OCI-LY3 (cell line): ENCODE measurements around the gene DNAI1.

Source experiments
- H2AFZ ChIP-seq: fragments of 200-600, 300-600 bp; shearing (Covaris generic); 2 replicates; pipeline ENCODE4 v1.6.0; 2014; ENCODE audit warnings: antibody characterized with exemption, low read depth, low read length
- H3K27ac ChIP-seq: fragments of 200-600, 300-600 bp; sonication (generic); 2 replicates; pipeline ENCODE4 v1.5.1; 2014; ENCODE audit warnings: mild to moderate bottlenecking, low read length, moderate library complexity, mixed read lengths
- H3K27me3 ChIP-seq: fragments of 200-600, 300-600 bp; sonication (generic); 2 replicates; pipeline ENCODE4 v1.6.1; 2014; ENCODE audit warnings: low read depth, low read length, mixed read lengths
- H3K36me3 ChIP-seq: fragments of 200-600, 300-600 bp; sonication (generic); replicated peaks from 2 replicates; pipeline ENCODE3; 2014; ENCODE audit warnings: low read depth, low read length, mixed read lengths
- H3K4me1 ChIP-seq: fragments of 300-600, 200-600 bp; sonication (generic); 2 replicates; pipeline ENCODE4 v1.6.1; 2014; ENCODE audit warnings: low read length, mixed read lengths
- H3K4me2 ChIP-seq: fragments of 200-600, 300-600 bp; sonication (generic); 2 replicates; pipeline ENCODE4 v1.6.1; 2014; ENCODE audit warnings: low read length, mixed read lengths
- H3K4me3 ChIP-seq: fragments of 300-600, 200-600 bp; sonication (generic); 2 replicates; pipeline ENCODE4 v1.5.1; 2014; ENCODE audit warnings: antibody characterized with exemption, mild to moderate bottlenecking, low read length, moderate library complexity
- H3K79me2 ChIP-seq: fragments of 300-600, 200-600 bp; shearing (Covaris generic); 2 replicates; pipeline ENCODE4 v1.6.1; 2014; ENCODE audit warnings: mild to moderate bottlenecking, low read length, mixed read lengths
- H3K9ac ChIP-seq: fragments of 300-600, 200-600 bp; shearing (Covaris generic); 2 replicates; pipeline ENCODE4 v1.6.0; 2014; ENCODE audit warnings: mild to moderate bottlenecking, low read length, moderate library complexity
- H3K9me3 ChIP-seq: fragments of 200-600, 300-600 bp; shearing (Covaris generic); 2 replicates; pipeline ENCODE4 v1.6.1; 2014; ENCODE audit warnings: low read length, mixed read lengths; ENCODE audit not compliant: insufficient read depth
- H4K20me1 ChIP-seq: fragments of 200-600, 300-600 bp; sonication (generic); 2 replicates; pipeline ENCODE4 v1.6.1; 2016; ENCODE audit warnings: low read length, mixed read lengths; ENCODE audit not compliant: insufficient read depth
- CTCF ChIP-seq: fragments of 200-600, 300-600 bp; sonication (generic); IDR thresholded peaks from 2 replicates; pipeline ENCODE4 v1.5.1; 2014; ENCODE audit warnings: antibody characterized with exemption, low read length, low read depth
- EZH2phosphoT487 ChIP-seq: fragments of 200-600 bp; shearing (Covaris generic); IDR thresholded peaks from 2 replicates; pipeline ENCODE4 v1.6.1; 2018; ENCODE audit warnings: antibody characterized with exemption, mixed run types, low read depth

DNAI1 gene

GRCh38 chr9:34459941-34460340 lies 1.3 kb downstream of the DNAI1 start:
- Histone ChIP-seq H3K4me1 (peaks cover 10% of the 10 kb centered on the region), H3K4me3 (no peak overlapping the region), H3K27me3 (peaks cover 37% of the 10 kb centered on the region), H2AFZ (no peak overlapping the region), H3K9ac (no peak overlapping the region), H3K27ac (no peak overlapping the region), H3K79me2 (peaks cover 5% of the 10 kb centered on the region), H3K36me3 (no peaks in the 10 kb centered on the region), H3K4me2 (no peak overlapping the region), H4K20me1 (no peaks in the 10 kb centered on the region), H3K9me3 (no peaks in the 10 kb centered on the region)
- TF ChIP-seq EZH2phosphoT487 (no peak), CTCF (no peak)

- peaks cover 4% of the 10 kb centered on the region; the same call in 1 of the 2 replicates for H3K4me1 ChIP-seq
- no peaks in the 10 kb centered on the region for H4K20me1 ChIP-seq
- no peaks in the 10 kb centered on the region for H3K9me3 ChIP-seq
- no peaks in the 10 kb centered on the region for H3K79me2 ChIP-seq
- H3K4me3 ChIP-seq: no peak overlapping the region
- no peak overlapping the region for H2AFZ ChIP-seq
- H3K9ac ChIP-seq: no peak overlapping the region
- TF ChIP-seq CTCF (no peak), EZH2phosphoT487 (no peak)
- peaks cover 59% of the 10 kb centered on the region for H3K27me3 ChIP-seq
- no peak overlapping the region for H3K4me2 ChIP-seq
- H3K36me3 ChIP-seq: no peaks in the 10 kb centered on the region
- no peak overlapping the region for H3K27ac ChIP-seq
Measured at GRCh38 chr9:34463098-34463900, 4.7 kb downstream of the DNAI1 start.

GRCh38 chr9:34463901-34464232 lies 5.3 kb downstream of the DNAI1 start:
- Histone ChIP-seq H3K4me1 (peaks cover 4% of the 10 kb centered on the region; the same call in 1 of the 2 replicates), H3K9me3 (no peaks in the 10 kb centered on the region), H3K79me2 (no peaks in the 10 kb centered on the region), H3K27ac (no peak overlapping the region), H3K27me3 (peaks cover 59% of the 10 kb centered on the region), H3K4me3 (no peak overlapping the region), H4K20me1 (no peaks in the 10 kb centered on the region), H3K9ac (no peak overlapping the region), H2AFZ (no peak overlapping the region), H3K36me3 (no peaks in the 10 kb centered on the region), H3K4me2 (no peak overlapping the region)
- no peak for TF ChIP-seq EZH2phosphoT487

- Histone ChIP-seq H3K36me3 (no peaks in the 10 kb centered on the region), H4K20me1 (no peaks in the 10 kb centered on the region), H3K9me3 (no peaks in the 10 kb centered on the region), H3K79me2 (no peaks in the 10 kb centered on the region), H3K9ac (no peak overlapping the region), H3K4me3 (no peak overlapping the region), H3K4me1 (no peaks in the 10 kb centered on the region), H3K27me3 (peaks cover 57% of the 10 kb centered on the region), H2AFZ (no peak overlapping the region), H3K27ac (no peak overlapping the region), H3K4me2 (no peak overlapping the region)
- no peak for TF ChIP-seq CTCF
- TF ChIP-seq EZH2phosphoT487: no peak
Measured at GRCh38 chr9:34464571-34464970, 6.0 kb downstream of the DNAI1 start.
